Naive thymus-derived CD4-positive, alpha-beta T cell (primary cell): ENCODE measurements around the gene HRNR. TPM values are rescaled to one million over a fixed set of nuclear protein-coding genes. Genes with fewer than 3 reads are reported as not detected.

ENCODE experiments used
- ATAC-seq: fragments of 150-1000 bp; cut with Tn5 transposase; 2 replicates; pipeline ENCODE4 v1.10.0; 2021; ENCODE audit warnings: mild to moderate bottlenecking, moderate library complexity
- CTCF ChIA-PET: fragments of 350-600 bp; sonication (Branson Sonifier 250); formaldehyde crosslinking; loops from one replicate; lab custom pipeline; 2021; ENCODE audit warnings: antibody characterized with exemption; lab: Charles Lee
- POLR2A ChIA-PET: fragments of 350-600 bp; sonication (Branson Sonifier 250); formaldehyde crosslinking; loops from one replicate; lab custom pipeline; 2021; ENCODE audit warnings: antibody characterized with exemption, inconsistent platforms; lab: Charles Lee
- DNase-seq, 9 donors: peaks; one replicate each; pipeline versions ENCODE4 v3.0.0 to v3.0.0-alpha.2; 2020 to 2022; ENCODE audit warnings: mixed read lengths in 1 of 9
- H3K27ac ChIP-seq: one replicate; pipeline ENCODE4 v1.7.0; 2013; ENCODE audit warnings: mild to moderate bottlenecking, low read depth, low read length, moderate library complexity
- H3K27me3 ChIP-seq, 2 donors: one replicate each; pipeline ENCODE4 v1.7.0; 2013; ENCODE audit warnings: low read length in 2 of 2, mild to moderate bottlenecking in 2 of 2, moderate library complexity in 2 of 2; ENCODE audit not compliant: control insufficient read depth in 2 of 2, insufficient read depth in 2 of 2
- H3K36me3 ChIP-seq, 3 experiments: 1 replicate in 2 of 3; 2 replicates in 1 of 3; pipeline ENCODE4 v1.7.0; 2013; ENCODE audit warnings: low read length in 3 of 3, mild to moderate bottlenecking in 3 of 3, moderate library complexity in 1 of 3; ENCODE audit not compliant: insufficient read depth in 3 of 3, control insufficient read depth in 2 of 3
- H3K4me1 ChIP-seq, 2 donors: one replicate each; pipeline ENCODE4 v1.7.0; 2013; ENCODE audit warnings: low read length in 2 of 2, mild to moderate bottlenecking in 2 of 2, moderate library complexity in 1 of 2; ENCODE audit not compliant: control insufficient read depth in 2 of 2, insufficient read depth in 2 of 2
- H3K4me3 ChIP-seq: 2 replicates; pipeline ENCODE4 v1.7.0; 2013; ENCODE audit warnings: mild to moderate bottlenecking, low read length
- H3K9me3 ChIP-seq, 3 experiments: 1 replicate in 2 of 3; 2 replicates in 1 of 3; pipeline ENCODE4 v1.7.0; 2013; ENCODE audit warnings: low read length in 3 of 3; ENCODE audit not compliant: control insufficient read depth in 2 of 3
- H3K27ac Mint-ChIP-seq, 9 donors: one replicate each; pipeline ENCODE4 v1.8.0; 2020 to 2022; ENCODE audit warnings: mixed read lengths in 9 of 9, mild to moderate bottlenecking in 8 of 9, moderate library complexity in 5 of 9, inconsistent platforms in 2 of 9
- H3K27me3 Mint-ChIP-seq, 5 donors: one replicate each; pipeline ENCODE4 v1.8.0; 2021 to 2022; ENCODE audit warnings: mixed read lengths in 5 of 5, mild to moderate bottlenecking in 1 of 5
- H3K36me3 Mint-ChIP-seq, 5 donors: one replicate each; pipeline ENCODE4 v1.8.0; 2020 to 2022; ENCODE audit warnings: mixed read lengths in 5 of 5, mild to moderate bottlenecking in 3 of 5, inconsistent platforms in 1 of 5
- H3K4me1 Mint-ChIP-seq, 7 donors: one replicate each; pipeline ENCODE4 v1.8.0; 2020 to 2022; ENCODE audit warnings: mixed read lengths in 7 of 7, mild to moderate bottlenecking in 3 of 7, inconsistent platforms in 1 of 7
- H3K4me3 Mint-ChIP-seq, 10 donors: one replicate each; pipeline ENCODE4 v1.8.0; 2020 to 2022; ENCODE audit warnings: mild to moderate bottlenecking in 10 of 10, mixed read lengths in 10 of 10, moderate library complexity in 6 of 10, inconsistent platforms in 2 of 10
- H3K9me3 Mint-ChIP-seq, 11 donors: one replicate each; pipeline ENCODE4 v1.8.0; 2020 to 2022; ENCODE audit warnings: mixed read lengths in 11 of 11, mild to moderate bottlenecking in 4 of 11, inconsistent platforms in 1 of 11, moderate library complexity in 1 of 11
- intact Hi-C, 2 donors: fragments of 100-400 bp; cut with micrococcal nuclease; formaldehyde crosslinking; loops; one replicate each; pipeline ENCODE4 v1.15.1; 2023
- polyA plus RNA-seq, 2 donors: library from polyadenylated mRNA; unstranded; fragments of 300-500 nt; fragmentation: Illumina TruSeq; gene quantifications; one replicate each; pipeline ENCODE4 v1.2.3, GENCODE V29; 2021
- total RNA-seq, 6 experiments: library from RNA in 5 of 6; stranded (reverse) in 5 of 6; gene quantifications; 1 replicate in 5 of 6; 2 replicates in 1 of 6; pipeline ENCODE4 v1.2.3 and lab custom pipeline; 2021 to 2026

HRNR gene
- total and polyA plus RNA-seq, 7 experiments from 2014 or later: not detected

- ChIA-PET CTCF (interaction anchor here (2.7 kb wide), 1 partner anchor 268 kb away, joined by 15 read pairs; no protein-coding TSS in a partner anchor), POLR2A (no interaction called here)
- peaks cover 0 to 7% (median 6%) of the 10 kb centered on the region in 7 donors for H3K4me1 Mint-ChIP-seq
- Histone ChIP-seq H3K36me3 (no peaks in the 10 kb centered on the region), H3K9me3 (no peaks in the 10 kb centered on the region), H3K27me3 (no peaks in the 10 kb centered on the region), H3K4me3 (no peak overlapping the region), H3K4me1 (no peaks in the 10 kb centered on the region), H3K27ac (no peak overlapping the region)
- H3K27me3 Mint-ChIP-seq: peaks cover 0 to 37% (median 0%) of the 10 kb centered on the region in 5 donors
- no peak overlapping the region for H3K27ac Mint-ChIP-seq
- no peak for ATAC-seq
- intact Hi-C loops: loop anchor here in 1 of 2 donors (1.0 kb wide), 1 partner anchor 157 kb away; no protein-coding TSS in a partner anchor
- no peak for DNase-seq
- H3K4me3 Mint-ChIP-seq: no peak overlapping the region
- no peaks in the 10 kb centered on the region for H3K36me3 Mint-ChIP-seq
- H3K9me3 Mint-ChIP-seq: no peaks in the 10 kb centered on the region
Measured at GRCh38 chr1:152190589-152190988, 33.4 kb downstream of the HRNR start.

- Mint-ChIP-seq H3K9me3 (no peaks in the 10 kb centered on the region), H3K27ac (peak overlapping the region in 3 of 9 donors; percentile 4 to 43 (median 26)), H3K27me3 (peaks cover 0 to 45% (median 5%) of the 10 kb centered on the region in 5 donors), H3K36me3 (no peaks in the 10 kb centered on the region), H3K4me3 (peak overlapping the region; percentile 62 to 88 (median 80)), H3K4me1 (peaks cover 0 to 9% (median 6%) of the 10 kb centered on the region in 7 donors)
- H3K36me3 ChIP-seq: no peaks in the 10 kb centered on the region
- ChIA-PET CTCF (interaction anchor here (0.8 to 7.8 kb wide), 7 partner anchors 9 to 269 kb away, joined by 3 to 97 read pairs (median 4); no protein-coding TSS in a partner anchor), POLR2A (no interaction called here)
- no peaks in the 10 kb centered on the region for H3K4me1 ChIP-seq
- H3K27ac ChIP-seq: no peak overlapping the region
- H3K27me3 ChIP-seq: no peaks in the 10 kb centered on the region
- peak; percentile 78 for ATAC-seq
- H3K4me3 ChIP-seq: peak overlapping the region; percentile 63
- peak; percentile 17 to 65 (median 45) for DNase-seq
- intact Hi-C loops: loop anchor here (1.0 to 10.0 kb wide), 6 partner anchors 157 to 268 kb away; no protein-coding TSS in a partner anchor
- no peaks in the 10 kb centered on the region for H3K9me3 ChIP-seq
Measured at GRCh38 chr1:152189657-152190442, 34.1 kb downstream of the HRNR start.

- Histone ChIP-seq H3K36me3 (no peaks in the 10 kb centered on the region), H3K4me3 (peak overlapping the region; percentile 63), H3K27me3 (no peaks in the 10 kb centered on the region), H3K9me3 (no peaks in the 10 kb centered on the region), H3K4me1 (no peaks in the 10 kb centered on the region), H3K27ac (no peak overlapping the region)
- peaks cover 0 to 9% (median 6%) of the 10 kb centered on the region in 7 donors for H3K4me1 Mint-ChIP-seq
- POLR2A ChIA-PET: no interaction called here
- H3K36me3 Mint-ChIP-seq: no peaks in the 10 kb centered on the region
- CTCF ChIA-PET: interaction anchor here (0.7 to 7.8 kb wide), 9 partner anchors 10 to 1483 kb away, joined by 3 to 97 read pairs (median 4); no protein-coding TSS in a partner anchor
- peak overlapping the region; percentile 62 to 88 (median 80) for H3K4me3 Mint-ChIP-seq
- DNase-seq: peak; percentile 47 to 75 (median 64)
- peaks cover 5 to 50% (median 9%) of the 10 kb centered on the region in 5 donors for H3K27me3 Mint-ChIP-seq
- no peak overlapping the region for H3K27ac Mint-ChIP-seq
- H3K9me3 Mint-ChIP-seq: no peaks in the 10 kb centered on the region
- peak; percentile 74 for ATAC-seq
- intact Hi-C loops: loop anchor here (1.0 to 10.0 kb wide), 6 partner anchors 158 to 269 kb away; no protein-coding TSS in a partner anchor
Measured at GRCh38 chr1:152188673-152189591, 35.1 kb downstream of the HRNR start.

DNA sequence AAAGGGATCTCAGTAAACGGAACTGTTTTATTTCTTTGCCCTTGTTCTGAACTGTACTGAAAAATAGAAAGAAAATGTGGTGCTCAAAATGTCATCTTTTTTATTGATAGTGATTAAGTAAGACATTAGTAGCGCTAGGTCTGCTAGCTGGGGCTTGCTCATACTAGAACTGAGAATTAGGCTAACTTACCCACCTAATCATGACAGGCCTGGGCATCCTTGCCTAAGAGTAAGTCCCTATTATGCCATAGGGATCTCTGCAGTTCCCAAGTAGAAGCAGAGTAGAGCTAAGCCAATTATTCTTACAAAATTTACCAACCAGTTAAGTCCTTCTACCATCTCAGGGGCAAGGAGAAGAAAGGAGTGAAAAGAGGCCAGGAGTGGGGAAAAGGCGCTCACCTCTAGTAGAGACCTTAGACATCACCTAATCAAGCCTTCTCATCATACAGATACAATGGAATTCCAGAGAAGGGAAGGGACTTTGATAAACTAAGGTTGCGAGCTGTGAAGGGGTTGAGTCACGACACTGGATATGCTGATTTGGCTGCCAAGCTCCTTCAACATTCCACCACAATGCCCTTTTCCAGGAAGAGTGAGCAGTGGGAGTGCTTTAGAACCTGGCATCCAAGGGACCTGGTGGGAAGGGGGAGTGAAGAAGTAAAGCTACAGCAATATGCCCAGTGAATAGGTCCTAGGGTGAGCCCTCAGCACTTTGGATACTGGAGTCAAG, 37.3 kb downstream of the HRNR start:
- H3K36me3 Mint-ChIP-seq: no peaks in the 10 kb centered on the region
- no peaks in the 10 kb centered on the region for H3K9me3 ChIP-seq
- no peak overlapping the region for H3K27ac Mint-ChIP-seq
- DNase-seq: no peak
- no peak for ATAC-seq
- H3K36me3 ChIP-seq: no peaks in the 10 kb centered on the region
- H3K4me3 Mint-ChIP-seq: peak overlapping the region in 1 of 10 donors; percentile 7
- H3K4me1 ChIP-seq: no peaks in the 10 kb centered on the region
- H3K9me3 Mint-ChIP-seq: no peaks in the 10 kb centered on the region
- intact Hi-C loops: loop anchor here in 1 of 2 donors (2.0 to 10.0 kb wide), 4 partner anchors 76 to 256 kb away; no protein-coding TSS in a partner anchor
- POLR2A ChIA-PET: interaction anchor here (0.7 to 2.1 kb wide), 3 partner anchors 54 to 138 kb away, joined by 3 to 4 read pairs (median 3); no protein-coding TSS in a partner anchor
- H3K4me3 ChIP-seq: no peak overlapping the region
- H3K4me1 Mint-ChIP-seq: peaks cover 0 to 9% (median 6%) of the 10 kb centered on the region in 7 donors
- H3K27me3 Mint-ChIP-seq: peaks cover 5 to 39% (median 9%) of the 10 kb centered on the region in 5 donors
- no peaks in the 10 kb centered on the region for H3K27me3 ChIP-seq
- CTCF ChIA-PET: interaction anchor here (0.9 to 7.8 kb wide), 10 partner anchors 10 to 282 kb away, joined by 3 to 97 read pairs (median 7); no protein-coding TSS in a partner anchor
- H3K27ac ChIP-seq: no peak overlapping the region

DNA sequence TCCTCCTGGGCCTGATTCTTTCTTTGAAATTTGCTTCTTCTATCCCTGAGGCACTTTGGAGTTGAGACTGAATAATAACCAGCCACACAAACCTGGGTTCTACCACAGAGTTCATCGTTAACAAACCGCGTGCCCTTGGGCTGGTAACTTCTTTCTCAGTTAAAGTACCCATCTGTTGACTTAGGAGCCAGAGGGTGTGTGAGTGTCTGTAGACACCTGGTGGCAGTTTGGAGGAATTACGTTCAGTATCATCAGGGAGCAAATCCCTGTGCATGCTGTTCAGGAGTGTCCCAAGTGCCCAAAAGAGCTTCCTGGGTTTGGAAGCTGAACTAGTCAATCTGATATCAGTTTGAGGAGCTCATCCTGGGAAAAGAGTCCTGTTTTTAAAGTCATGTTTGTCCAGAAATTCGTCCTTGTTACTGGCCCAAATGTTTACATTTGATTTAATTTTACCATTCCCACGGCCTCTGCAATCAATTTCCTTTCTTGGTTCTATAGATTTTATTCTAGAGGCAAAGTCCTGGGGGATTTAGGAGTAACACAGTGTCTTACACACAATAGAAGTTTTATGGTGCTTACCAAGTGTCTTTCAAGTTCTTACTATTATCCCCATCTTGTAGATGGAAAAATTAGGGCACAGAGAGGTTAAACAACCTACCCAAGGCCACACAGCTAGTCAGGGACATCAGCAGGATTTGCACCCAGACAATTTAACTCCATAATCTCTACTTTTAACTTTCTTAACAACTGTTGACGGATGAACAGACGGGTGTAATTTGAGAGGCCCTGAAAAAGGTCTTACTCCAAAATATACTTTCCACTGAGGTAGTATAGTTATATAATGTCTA, 38.2 kb downstream of the HRNR start:
- Histone ChIP-seq H3K4me1 (no peaks in the 10 kb centered on the region), H3K4me3 (no peak overlapping the region), H3K27ac (no peak overlapping the region), H3K9me3 (no peaks in the 10 kb centered on the region), H3K36me3 (no peaks in the 10 kb centered on the region), H3K27me3 (no peaks in the 10 kb centered on the region)
- Mint-ChIP-seq H3K27me3 (peaks cover 5 to 31% (median 9%) of the 10 kb centered on the region in 5 donors), H3K9me3 (no peaks in the 10 kb centered on the region), H3K36me3 (no peaks in the 10 kb centered on the region), H3K4me1 (peaks cover 0 to 9% (median 6%) of the 10 kb centered on the region in 7 donors), H3K4me3 (no peak overlapping the region), H3K27ac (peak overlapping the region in 1 of 9 donors; percentile 9)
- peak in 8 of 9 donors; percentile 12 to 55 (median 34) for DNase-seq
- intact Hi-C loops: loop anchor here (1.0 to 10.0 kb wide), 6 partner anchors 43 to 257 kb away; no protein-coding TSS in a partner anchor
- ATAC-seq: peak; percentile 71
- CTCF ChIA-PET: interaction anchor here (0.6 to 7.8 kb wide), 9 partner anchors 9 to 303 kb away, joined by 3 to 97 read pairs (median 7); no protein-coding TSS in a partner anchor
- POLR2A ChIA-PET: interaction anchor here (1.2 to 2.1 kb wide), 3 partner anchors 11 to 138 kb away, joined by 3 to 4 read pairs (median 3); no protein-coding TSS in a partner anchor
